Gastroesophageal sphincter (tissue), 4 donors: Measurements from ENCODE around the gene VPS37D. TPM values are rescaled to one million over a fixed set of nuclear protein-coding genes. Genes with fewer than 3 reads are reported as not detected.
"Not testable (repeated sequence)": the region's sequence is repeated elsewhere in the genome, so short reads cannot be mapped to it uniquely, and the experiment has no call there.

Experiments
- ATAC-seq: fragments of 150-250 bp; one replicate; pipeline ENCODE4 v1.9.1; 2016; ENCODE audit warnings: mild to moderate bottlenecking, moderate library complexity
- H3K27ac ChIP-seq, 4 donors: fragments of 200-600 bp; sonication (generic) in 3 of 4; 1 replicate in 3 of 4; 2 replicates in 1 of 4; pipeline ENCODE4 v1.5.1; 2016 to 2019
- H3K27me3 ChIP-seq: fragments of 200-600 bp; sonication (generic); one replicate; pipeline ENCODE4 v1.5.1; 2019
- H3K36me3 ChIP-seq, 2 donors: fragments of 200-600 bp; sonication (generic); one replicate each; pipeline ENCODE4 v1.5.1; 2019; ENCODE audit warnings: control low read depth in 1 of 2
- H3K4me1 ChIP-seq, 3 donors: fragments of 200-600 bp; sonication (generic); 1 replicate in 2 of 3; 2 replicates in 1 of 3; pipeline ENCODE4 v1.5.1; 2016 to 2019; ENCODE audit warnings: control low read depth in 2 of 3
- H3K4me3 ChIP-seq, 2 donors: fragments of 200-600 bp; sonication (generic); one replicate each; pipeline ENCODE4 v1.5.1; 2019; ENCODE audit warnings: mild to moderate bottlenecking in 1 of 2, moderate library complexity in 1 of 2
- H3K9me3 ChIP-seq, 3 donors: fragments of 200-600 bp; sonication (generic); one replicate each; pipeline ENCODE4 v1.5.1; 2017 to 2019; ENCODE audit warnings: control low read depth in 2 of 3
- EP300 ChIP-seq: sonication (generic); formaldehyde crosslinking; IDR thresholded peaks from one replicate; pipeline ENCODE4 v1.6.1; 2017; ENCODE audit warnings: antibody characterized with exemption, mild to moderate bottlenecking
- POLR2A ChIP-seq, 2 donors: fragments of 450-650 bp; IDR thresholded peaks; one replicate each; pipeline ENCODE4 v1.6.1; 2017; ENCODE audit warnings: antibody characterized with exemption in 2 of 2, mild to moderate bottlenecking in 2 of 2, moderate library complexity in 1 of 2
- POLR2AphosphoS5 ChIP-seq: sonication (generic); formaldehyde crosslinking; IDR thresholded peaks from one replicate; pipeline ENCODE4 v1.6.1; 2017; ENCODE audit warnings: antibody characterized with exemption
- WGBS, 2 donors: methylation state at CpG; one replicate each; pipeline ENCODE4 v1.1.5; 2018; ENCODE audit warnings: low coverage in 1 of 2; 5-methylcytosine and 5-hydroxymethylcytosine counted together
- total RNA-seq, 4 donors: library from RNA; depleted of rRNA; stranded (reverse); fragments of >200 nt; gene quantifications; one replicate each; pipeline ENCODE4 v1.1.0, GENCODE V29; 2016
- TF ChIP-seq, protein P1 (sequence below), 4 experiments: fragments of 200-600 bp in 2 of 4; fragments of 450-650 bp in 2 of 4; sonication (generic) in 1 of 4; IDR thresholded peaks; one replicate each; pipeline ENCODE4 v1.5.1; 2017 to 2019; ENCODE audit warnings: antibody characterized with exemption in 4 of 4, mild to moderate bottlenecking in 2 of 4, moderate library complexity in 2 of 4

Gene VPS37D
- total RNA-seq, 4 donors from 2014 or later, result 2.6 to 7.0 (median 3.2) TPM

DNA sequence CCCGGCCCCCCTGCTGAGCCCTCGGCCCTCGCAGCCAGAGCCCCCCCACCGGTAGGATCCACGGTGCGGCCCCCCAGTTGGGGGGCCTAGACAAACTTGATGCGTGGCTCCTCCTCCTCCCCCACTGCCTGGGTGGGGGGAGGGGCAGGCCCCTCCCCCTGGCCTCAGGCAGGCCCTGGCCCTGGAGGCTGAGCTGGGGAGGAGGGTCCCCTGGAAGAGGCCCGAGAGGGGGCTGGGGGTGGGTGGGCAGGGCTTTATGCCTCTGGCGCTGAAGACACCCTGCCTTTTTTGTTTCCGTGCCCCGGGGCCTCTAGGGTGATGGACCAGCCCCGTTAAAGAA, 3.7 kb downstream of the VPS37D start:
- H3K27ac ChIP-seq, result no peak overlapping the region
- H3K27me3 ChIP-seq, result no peaks in the 10 kb centered on the region
- peaks cover 0 to 11% of the 10 kb centered on the region in 2 donors for H3K36me3 ChIP-seq
- no peak overlapping the region for H3K4me3 ChIP-seq
- no CpG with 5 or more reads among the region's 12 CpGs for WGBS, 2 donors
- ATAC-seq, result no peak
- no peak for TF ChIP-seq POLR2A (IDR thresholded peaks at IDR 0.05)
- TF ChIP-seq EP300, result no peak
- TF ChIP-seq POLR2AphosphoS5, result no peak
- TF ChIP-seq, protein P1, sequence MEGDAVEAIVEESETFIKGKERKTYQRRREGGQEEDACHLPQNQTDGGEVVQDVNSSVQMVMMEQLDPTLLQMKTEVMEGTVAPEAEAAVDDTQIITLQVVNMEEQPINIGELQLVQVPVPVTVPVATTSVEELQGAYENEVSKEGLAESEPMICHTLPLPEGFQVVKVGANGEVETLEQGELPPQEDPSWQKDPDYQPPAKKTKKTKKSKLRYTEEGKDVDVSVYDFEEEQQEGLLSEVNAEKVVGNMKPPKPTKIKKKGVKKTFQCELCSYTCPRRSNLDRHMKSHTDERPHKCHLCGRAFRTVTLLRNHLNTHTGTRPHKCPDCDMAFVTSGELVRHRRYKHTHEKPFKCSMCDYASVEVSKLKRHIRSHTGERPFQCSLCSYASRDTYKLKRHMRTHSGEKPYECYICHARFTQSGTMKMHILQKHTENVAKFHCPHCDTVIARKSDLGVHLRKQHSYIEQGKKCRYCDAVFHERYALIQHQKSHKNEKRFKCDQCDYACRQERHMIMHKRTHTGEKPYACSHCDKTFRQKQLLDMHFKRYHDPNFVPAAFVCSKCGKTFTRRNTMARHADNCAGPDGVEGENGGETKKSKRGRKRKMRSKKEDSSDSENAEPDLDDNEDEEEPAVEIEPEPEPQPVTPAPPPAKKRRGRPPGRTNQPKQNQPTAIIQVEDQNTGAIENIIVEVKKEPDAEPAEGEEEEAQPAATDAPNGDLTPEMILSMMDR (IDR thresholded peaks at IDR 0.05), result no peak
- H3K9me3 ChIP-seq, result no peaks in the 10 kb centered on the region
- peaks cover 0 to 26% (median 9%) of the 10 kb centered on the region in 3 donors for H3K4me1 ChIP-seq

DNA sequence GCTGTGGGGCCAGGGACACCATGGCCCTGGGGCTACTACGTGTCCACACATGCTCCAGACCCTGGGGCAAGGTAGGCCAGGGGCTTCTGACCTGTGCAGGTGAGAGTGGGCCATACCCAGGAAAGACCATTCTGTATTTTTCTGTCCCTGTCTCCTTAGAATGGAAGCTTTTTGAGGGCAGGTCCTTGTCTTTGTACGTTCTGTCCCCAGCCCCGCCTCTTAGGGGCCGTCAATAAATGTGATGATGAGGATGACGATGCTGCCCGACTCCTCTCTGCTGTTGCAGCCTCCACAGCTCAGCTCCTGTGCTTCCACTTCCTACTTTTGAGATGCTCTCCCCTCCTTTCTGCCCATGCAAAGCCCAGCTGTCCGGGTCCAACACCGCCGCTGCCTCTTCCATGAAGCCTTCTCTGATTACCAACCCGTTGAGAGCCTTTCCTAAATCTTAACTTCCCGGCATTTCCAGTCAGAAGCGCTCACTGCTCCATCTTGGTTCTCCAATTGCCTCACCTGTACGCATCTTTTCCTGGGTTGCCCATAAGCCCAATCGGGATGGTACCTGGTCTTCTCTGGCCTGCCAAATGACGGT, 4.3 kb downstream of the VPS37D start:
- ATAC-seq, result no peak

DNA sequence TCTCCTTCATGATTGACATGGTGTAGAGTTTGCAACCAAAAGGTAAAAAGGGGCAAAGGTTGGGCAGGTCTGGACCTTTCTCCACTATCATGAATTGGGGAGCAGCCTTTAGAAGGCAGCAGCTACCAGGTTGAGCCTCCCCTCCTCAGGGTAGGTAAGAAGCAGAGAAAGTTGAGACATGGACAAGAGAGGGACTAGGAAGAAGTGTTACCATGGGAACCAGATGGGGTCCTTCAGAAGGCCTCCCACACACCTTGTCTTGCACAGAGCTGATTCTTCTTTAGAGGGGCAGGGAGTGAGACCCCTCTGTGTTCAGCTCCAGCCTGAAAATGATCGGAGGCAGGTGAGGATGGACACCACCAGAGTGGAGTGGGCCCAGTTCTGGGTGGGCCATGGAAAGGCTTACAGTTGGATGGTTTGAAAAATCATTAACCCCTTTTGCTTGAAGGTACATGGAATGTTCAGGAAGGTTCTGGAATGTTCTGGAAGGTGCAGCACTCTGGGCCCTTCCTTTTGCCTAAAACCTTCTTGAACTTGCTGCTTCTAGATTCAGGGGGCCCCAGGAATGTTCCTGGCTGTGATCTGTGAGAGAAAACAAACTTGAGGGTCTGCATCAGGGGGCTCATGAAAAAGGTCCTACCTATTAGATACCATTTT, 7.0 kb downstream of the VPS37D start:
- Histone ChIP-seq H3K9me3 (no peaks in the 10 kb centered on the region), H3K4me1 (peaks cover 0 to 12% (median 0%) of the 10 kb centered on the region in 3 donors), H3K4me3 (no peak overlapping the region), H3K27me3 (no peaks in the 10 kb centered on the region), H3K36me3 (peaks cover 0 to 33% of the 10 kb centered on the region in 2 donors), H3K27ac (no peak overlapping the region)
- TF ChIP-seq POLR2A (IDR thresholded peaks at IDR 0.05), result no peak
- no peak for TF ChIP-seq POLR2AphosphoS5
- TF ChIP-seq, protein P1 (IDR thresholded peaks at IDR 0.05), result no peak
- TF ChIP-seq EP300, result no peak
- no CpG with 5 or more reads among the region's 1 CpG for whole genome bisulfite sequencing, 2 donors
- no peak for ATAC-seq

More for the DNA sequence above, 4.3 kb downstream of the VPS37D start:
- Histone ChIP-seq H3K9me3 (no peaks in the 10 kb centered on the region), H3K36me3 (peaks cover 0 to 11% of the 10 kb centered on the region in 2 donors), H3K27me3 (no peaks in the 10 kb centered on the region), H3K4me1 (peaks cover 0 to 26% (median 9%) of the 10 kb centered on the region in 3 donors), H3K4me3 (no peak overlapping the region), H3K27ac (no peak overlapping the region)
- TF ChIP-seq EP300 (no peak), POLR2AphosphoS5 (no peak), POLR2A (IDR thresholded peaks at IDR 0.05) (no peak)
- TF ChIP-seq, protein P1 (IDR thresholded peaks at IDR 0.05), result no peak
- 93 to 98% methylated on average over 9 to 11 of the region's 15 CpGs for WGBS, 2 donors

DNA sequence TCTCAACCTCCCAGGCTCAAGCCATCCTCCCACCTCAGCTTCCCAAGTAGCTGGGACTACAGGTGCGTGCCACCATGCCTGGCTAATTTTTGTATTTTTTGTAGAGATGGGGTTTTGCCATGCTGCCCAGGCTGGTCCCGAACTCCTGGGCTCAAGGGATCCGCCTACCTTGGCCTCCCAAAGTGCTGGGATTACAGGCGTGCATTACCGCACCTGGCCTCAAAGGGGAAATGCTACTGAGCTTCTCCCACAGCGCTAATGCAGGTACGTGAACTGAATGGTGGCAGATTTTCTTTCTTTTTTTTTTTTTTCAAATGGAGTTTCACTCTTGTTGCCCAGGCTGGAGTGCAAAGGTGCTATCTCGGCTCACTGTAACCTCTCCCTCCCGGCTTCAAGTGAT, 8.4 kb downstream of the VPS37D start:
- not testable (repeated sequence) for ATAC-seq, H3K27ac ChIP-seq, H3K9me3 ChIP-seq, H3K27me3 ChIP-seq, H3K4me3 ChIP-seq
- H3K4me1 ChIP-seq, result peaks cover 0 to 23% (median 0%) of the 10 kb centered on the region in 3 donors
- peaks cover 0 to 39% of the 10 kb centered on the region in 2 donors for H3K36me3 ChIP-seq
- WGBS, 2 donors, result 61 to 85% methylated on average over 6 to 7 of the region's 9 CpGs

DNA sequence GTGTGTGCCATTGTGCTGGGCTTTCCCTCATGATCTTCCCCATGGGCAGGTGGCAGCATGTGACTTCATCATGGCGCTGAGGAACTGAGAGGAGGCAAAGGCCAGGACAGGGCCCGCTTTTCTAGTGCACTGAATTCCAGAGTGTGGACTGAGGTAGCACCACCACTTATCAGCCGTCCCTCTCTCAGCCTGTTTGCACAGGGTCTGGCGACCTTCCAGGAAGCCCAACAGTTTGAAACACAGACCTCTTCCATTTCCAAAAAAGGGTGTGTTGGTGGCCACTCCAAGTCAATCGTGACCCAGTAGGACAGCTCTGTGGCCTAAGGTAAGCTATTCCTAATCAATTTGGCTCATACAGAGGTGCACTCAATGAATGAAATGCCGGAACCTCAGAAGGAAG, 11.2 kb downstream of the VPS37D start:
- Histone ChIP-seq H3K27ac (no peak overlapping the region), H3K4me3 (no peak overlapping the region), H3K9me3 (no peaks in the 10 kb centered on the region), H3K27me3 (no peaks in the 10 kb centered on the region), H3K36me3 (peaks cover 0 to 32% of the 10 kb centered on the region in 2 donors), H3K4me1 (peaks cover 0 to 41% (median 11%) of the 10 kb centered on the region in 3 donors)
- TF ChIP-seq POLR2AphosphoS5, result no peak
- no peak for TF ChIP-seq EP300
- TF ChIP-seq, protein P1 (IDR thresholded peaks at IDR 0.05), result no peak
- no peak for TF ChIP-seq POLR2A (IDR thresholded peaks at IDR 0.05)
- ATAC-seq, result no peak
- WGBS, 2 donors, result 90 to 100% methylated on average over 1 to 2 of the region's 6 CpGs
